Effector memory CD4-positive, alpha-beta T cell (primary cell): ENCODE measurements around the gene SGSH.
A peak's percentile ranks its signal among the peaks of the same experiment; 100 is the strongest.
"Not testable (repeated sequence)": the region's sequence is repeated elsewhere in the genome, so short reads cannot be mapped to it uniquely, and the experiment has no call there.

Experiments
- DNase-seq, 3 donors: peaks; one replicate each; pipeline ENCODE4 v3.0.0-alpha.2; 2020
- H3K27ac ChIP-seq: 2 replicates; pipeline ENCODE4 v1.7.0; 2013; ENCODE audit warnings: mild to moderate bottlenecking, low read length, moderate library complexity; ENCODE audit not compliant: insufficient read depth, poor library complexity, severe bottlenecking
- H3K27me3 ChIP-seq: replicated peaks from 2 replicates; pipeline ENCODE4 v1.7.0; 2013; ENCODE audit warnings: mild to moderate bottlenecking, low read length; ENCODE audit not compliant: insufficient read depth, control insufficient read depth, poor library complexity, severe bottlenecking
- H3K36me3 ChIP-seq: 2 replicates; pipeline ENCODE4 v1.7.0; 2013; ENCODE audit warnings: mild to moderate bottlenecking, low read length, moderate library complexity; ENCODE audit not compliant: control insufficient read depth, insufficient read depth
- H3K4me1 ChIP-seq: 2 replicates; pipeline ENCODE4 v1.7.0; 2013; ENCODE audit warnings: low read length, mild to moderate bottlenecking; ENCODE audit not compliant: control insufficient read depth, insufficient read depth, poor library complexity, severe bottlenecking
- H3K4me3 ChIP-seq: 2 replicates; pipeline ENCODE4 v1.7.0; 2013; ENCODE audit warnings: low read length, low read depth, mild to moderate bottlenecking; ENCODE audit not compliant: insufficient read depth, poor library complexity, severe bottlenecking
- H3K9me3 ChIP-seq: 2 replicates; pipeline ENCODE4 v1.7.0; 2013; ENCODE audit warnings: mild to moderate bottlenecking, low read length, moderate library complexity; ENCODE audit not compliant: control insufficient read depth

SGSH gene

DNA sequence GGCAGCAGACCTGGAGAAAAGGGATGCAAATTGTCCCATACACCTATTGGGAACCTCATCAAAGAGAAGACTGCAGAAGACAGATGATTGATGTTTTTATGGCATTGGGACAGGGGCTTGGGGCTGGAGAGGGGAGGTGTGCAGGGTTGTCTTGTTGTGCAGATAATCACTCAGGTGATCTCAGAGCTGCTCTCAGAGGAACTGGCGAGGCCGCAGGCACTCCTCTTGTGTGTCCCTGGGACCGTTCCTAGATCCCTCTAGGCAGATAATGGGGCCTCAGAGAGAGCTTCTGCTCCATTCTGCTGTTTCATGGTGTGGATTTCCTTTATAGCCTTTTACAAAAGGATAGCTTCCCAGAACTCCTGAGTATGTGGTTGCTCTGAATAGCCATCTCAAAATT is 42.2 kb upstream of the SGSH start:
- DNase-seq, result no peak
- Histone ChIP-seq H3K4me3 (peak overlapping the region; percentile 77), H3K27ac (peak overlapping the region; percentile 88), H3K36me3 (peaks cover 4% of the 10 kb centered on the region), H3K4me1 (peaks cover 44% of the 10 kb centered on the region), H3K9me3 (no peaks in the 10 kb centered on the region), H3K27me3 (no peaks in the 10 kb centered on the region)

DNA sequence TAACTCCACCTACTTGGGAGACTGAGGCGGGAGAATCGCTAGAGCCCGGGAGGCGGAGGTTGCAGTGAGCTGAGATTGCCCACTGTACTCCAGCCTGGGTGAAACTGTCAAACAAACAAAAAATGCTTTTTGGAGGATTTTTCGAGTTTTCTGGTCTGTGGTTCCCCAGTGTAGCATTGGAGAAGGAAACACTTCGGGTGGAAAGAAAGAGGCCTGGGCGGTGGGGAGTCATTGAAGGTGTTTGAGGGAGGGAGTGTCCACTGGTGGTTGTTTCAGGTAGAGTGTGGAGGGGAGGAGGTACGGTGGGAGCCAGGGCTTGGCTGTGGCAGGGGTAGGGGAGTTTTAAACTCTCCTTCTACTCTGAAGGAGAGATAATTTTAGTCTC is 41.8 kb upstream of the SGSH start:
- DNase-seq, result no peak
- Histone ChIP-seq H3K36me3 (peaks cover 4% of the 10 kb centered on the region), H3K4me3 (peak overlapping the region; percentile 74), H3K9me3 (no peaks in the 10 kb centered on the region), H3K27me3 (no peaks in the 10 kb centered on the region), H3K27ac (peak overlapping the region; percentile 88), H3K4me1 (peaks cover 43% of the 10 kb centered on the region)

DNA sequence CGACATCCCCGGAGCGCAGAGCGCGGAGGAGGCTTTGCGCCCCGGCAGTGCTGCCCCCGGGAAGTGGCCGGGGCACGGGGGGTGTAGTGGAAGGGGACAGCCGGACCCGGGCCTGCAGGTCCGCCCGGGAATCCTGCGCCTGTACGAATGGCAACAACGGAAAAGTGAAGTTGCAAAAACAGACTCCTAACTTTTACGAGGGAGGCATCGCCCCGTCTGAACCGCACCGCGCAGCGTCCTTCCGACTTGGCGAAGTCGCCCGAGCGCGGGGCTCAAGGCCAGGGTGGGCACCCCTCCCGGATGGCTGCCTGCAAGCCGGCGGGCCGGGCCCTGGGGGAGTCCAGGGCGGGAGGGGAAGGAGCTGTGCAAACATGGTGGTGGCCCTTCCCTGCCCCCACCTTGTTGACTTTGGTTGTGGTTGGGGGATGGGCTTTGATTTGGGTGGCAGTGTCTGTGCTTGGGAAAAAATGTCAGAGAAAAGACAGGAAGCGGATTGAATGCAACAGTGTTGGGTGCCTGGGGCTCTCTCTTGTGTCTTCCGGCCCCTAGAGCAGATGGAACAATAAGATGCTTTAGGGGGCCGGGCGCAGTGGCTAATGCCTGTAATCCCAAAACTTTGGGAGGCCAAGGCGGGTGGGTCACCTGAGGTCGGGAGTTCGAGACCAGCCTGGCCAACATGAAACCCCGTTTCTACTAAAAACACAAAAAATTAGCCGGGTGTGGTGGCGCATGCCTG is 41.2 kb upstream of the SGSH start:
- peak; percentile 45 to 62 (median 60) for DNase-seq
- Histone ChIP-seq H3K4me1 (peaks cover 40% of the 10 kb centered on the region), H3K9me3 (no peaks in the 10 kb centered on the region), H3K36me3 (peaks cover 4% of the 10 kb centered on the region), H3K4me3 (peak overlapping the region; percentile 74), H3K27me3 (no peaks in the 10 kb centered on the region), H3K27ac (peak overlapping the region; percentile 88)

DNA sequence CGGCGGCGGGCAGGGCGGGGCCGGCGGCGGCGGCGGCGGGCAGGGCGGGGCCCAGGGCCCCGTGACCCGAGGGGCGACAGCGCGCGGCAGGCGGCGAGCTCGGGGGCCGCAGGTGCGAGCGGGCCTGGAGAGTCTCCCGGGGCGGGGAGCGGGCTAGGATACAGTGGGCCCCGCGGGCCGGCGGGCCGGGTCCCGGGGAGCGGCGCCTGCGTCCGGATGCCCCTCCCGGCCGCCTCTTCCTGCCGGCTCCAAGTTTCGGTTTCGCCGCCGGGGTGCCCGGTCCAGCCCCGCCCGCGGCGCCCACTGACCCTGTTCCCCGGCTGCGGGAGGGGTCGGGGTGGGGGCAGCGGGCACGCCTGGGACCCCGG is 40.6 kb upstream of the SGSH start, which contains the start of gene RNF213:
Gene RNF213 (plus strand): TSS at position 62 of the 368 bp plus-strand sequence. CDS start 2,830 bp downstream, outside the sequence.
- DNase-seq, result peak; percentile 35 to 54 (median 36)
- Histone ChIP-seq H3K27ac (peak within 1 kb of the TSS; percentile 88), H3K4me1 (peaks cover 35% of the 10 kb centered on the region)

GRCh38 chr17:80260069-80260535 is 40.0 kb upstream of the SGSH start:
- H3K36me3 ChIP-seq, result no peaks in the 10 kb centered on the region
- peaks cover 34% of the 10 kb centered on the region for H3K4me1 ChIP-seq
- H3K27ac ChIP-seq, result peak overlapping the region; percentile 88
- peak overlapping the region; percentile 44 for H3K4me3 ChIP-seq
- H3K9me3 ChIP-seq, result no peaks in the 10 kb centered on the region
- DNase-seq, result peak; percentile 72 to 82 (median 74)
- no peaks in the 10 kb centered on the region for H3K27me3 ChIP-seq

More for the DNA sequence above, 40.6 kb upstream of the SGSH start, which contains the start of gene RNF213:
- Histone ChIP-seq H3K27me3 (no peaks in the 10 kb centered on the region), H3K9me3 (no peaks in the 10 kb centered on the region), H3K4me3 (peak within 1 kb of the TSS; percentile 74), H3K36me3 (peaks cover 1% of the 10 kb centered on the region)

GRCh38 chr17:80259457-80260068 is 39.4 kb upstream of the SGSH start:
- DNase-seq, result no peak
- H3K27ac ChIP-seq, result peak overlapping the region; percentile 88
- H3K4me3 ChIP-seq, result peak overlapping the region; percentile 44
- H3K27me3 ChIP-seq, result no peaks in the 10 kb centered on the region
- H3K9me3 ChIP-seq, result no peaks in the 10 kb centered on the region
- H3K4me1 ChIP-seq, result peaks cover 34% of the 10 kb centered on the region
- H3K36me3 ChIP-seq, result no peaks in the 10 kb centered on the region

DNA sequence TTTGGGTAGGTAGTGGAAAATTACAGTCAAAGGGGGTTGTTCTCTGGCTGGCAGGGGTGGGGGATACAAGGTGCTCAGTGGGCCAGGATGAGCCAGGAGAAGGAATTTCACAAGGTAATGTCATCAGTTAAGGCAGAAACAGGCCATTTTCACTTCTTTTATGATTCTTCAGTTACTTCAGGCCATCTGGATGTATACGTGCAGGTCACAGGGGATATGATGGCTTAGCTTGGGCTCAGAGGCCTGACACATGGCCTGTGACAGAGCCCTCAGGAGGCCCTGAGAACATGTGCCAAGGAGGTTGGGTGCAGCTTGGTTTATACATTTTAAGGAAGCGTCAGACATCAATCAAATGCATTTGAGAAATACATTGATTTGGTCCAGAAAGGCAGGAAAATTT is 38.2 kb upstream of the SGSH start:
- Histone ChIP-seq H3K27ac (peak overlapping the region; percentile 2), H3K4me1 (peaks cover 33% of the 10 kb centered on the region)
- not testable (repeated sequence) for H3K4me3 ChIP-seq, H3K27me3 ChIP-seq, H3K36me3 ChIP-seq, DNase-seq, H3K9me3 ChIP-seq

DNA sequence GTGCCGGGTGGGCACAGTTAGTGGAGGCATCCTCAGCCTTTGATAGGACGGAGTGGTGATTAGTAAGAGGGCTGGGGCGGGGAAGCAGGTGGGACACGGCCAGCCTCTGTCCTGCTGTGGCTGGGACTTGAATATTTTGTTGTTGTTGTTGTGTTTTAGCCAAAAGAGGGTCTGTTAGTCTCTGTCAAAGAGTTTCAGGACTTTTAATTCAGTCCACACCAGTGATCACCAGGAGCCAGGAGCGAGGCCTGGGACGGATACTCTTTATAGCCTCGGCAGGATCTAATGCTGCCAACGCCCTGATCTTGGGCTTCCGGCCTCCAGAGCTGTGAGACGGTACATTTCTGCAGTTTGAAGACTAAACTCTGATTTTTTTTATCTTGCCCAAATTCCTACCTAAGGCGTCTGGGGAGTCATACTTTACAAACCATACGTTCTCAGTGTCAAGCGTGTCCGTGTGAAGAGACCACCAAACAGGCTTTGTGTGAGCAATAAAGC is 37.6 kb upstream of the SGSH start:
- Histone ChIP-seq H3K27ac (peak overlapping the region; percentile 13), H3K36me3 (no peaks in the 10 kb centered on the region), H3K4me1 (peaks cover 31% of the 10 kb centered on the region), H3K9me3 (no peaks in the 10 kb centered on the region), H3K4me3 (no peak overlapping the region), H3K27me3 (no peaks in the 10 kb centered on the region)
- no peak for DNase-seq

- Histone ChIP-seq H3K27ac (no peak overlapping the region), H3K27me3 (no peaks in the 10 kb centered on the region)
- no peak for DNase-seq
Measured at GRCh38 chr17:80256034-80256350, 35.9 kb upstream of the SGSH start.

More at GRCh38 chr17:80256034-80256350, 35.9 kb upstream of the SGSH start:
- H3K4me1 ChIP-seq, result peaks cover 16% of the 10 kb centered on the region
- H3K36me3 ChIP-seq, result no peaks in the 10 kb centered on the region
- no peaks in the 10 kb centered on the region for H3K9me3 ChIP-seq
- H3K4me3 ChIP-seq, result no peak overlapping the region
